PC-9 (cell line): ENCODE measurements around the gene NAGPA.

Experiments
- CTCF ChIP-seq: fragments of 200-600 bp; sonication (generic); conservative IDR thresholded peaks from 2 replicates; pipeline ENCODE4 v1.6.1; 2017; ENCODE audit warnings: mixed run types, antibody characterized with exemption, mild to moderate bottlenecking, moderate library complexity
- EZH2 ChIP-seq: fragments of 200-600 bp; sonication (generic); IDR thresholded peaks from 2 replicates; pipeline ENCODE4 v1.8.0; 2017; ENCODE audit warnings: antibody characterized with exemption, low read depth

GRCh38 chr16:5044011-5044540 is 10.3 kb upstream of the NAGPA start:
- TF ChIP-seq EZH2 (no peak), CTCF (no peak)
